CD4-positive, alpha-beta T cell treated with Interleukin-21 for 1 hour (primary cell): ENCODE results near the gene CD3E.

ENCODE experiments used
- DNase-seq: peaks from one replicate; pipeline ENCODE4 v3.0.0-alpha.2; 2020

CD3E gene

DNA sequence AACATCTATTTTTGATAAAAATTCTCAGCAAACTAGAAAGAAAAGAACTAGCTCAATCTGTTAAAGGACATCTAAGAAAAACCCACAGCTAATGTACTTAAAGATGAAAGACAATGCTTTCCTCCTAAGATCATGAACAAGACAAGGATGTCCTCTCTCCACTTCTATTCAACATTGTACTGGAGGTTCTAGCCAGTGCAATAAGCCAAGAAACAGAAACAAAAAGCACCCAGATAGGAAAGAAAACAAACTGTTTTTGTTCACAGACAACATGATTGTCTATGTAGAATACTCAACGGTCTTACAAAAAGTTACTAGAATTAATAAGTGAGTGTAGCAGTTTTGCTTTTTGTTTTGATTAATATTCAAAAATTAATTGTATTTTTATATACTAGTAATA lies 30.2 kb downstream of the CD3E start:
- DNase-seq: peak; percentile 60

GRCh38 chr11:118338637-118339061 lies 34.1 kb downstream of the CD3E start:
- DNase-seq: peak; percentile 93

GRCh38 chr11:118339281-118339961 lies 34.9 kb downstream of the CD3E start:
- peak; percentile 42 for DNase-seq

DNA sequence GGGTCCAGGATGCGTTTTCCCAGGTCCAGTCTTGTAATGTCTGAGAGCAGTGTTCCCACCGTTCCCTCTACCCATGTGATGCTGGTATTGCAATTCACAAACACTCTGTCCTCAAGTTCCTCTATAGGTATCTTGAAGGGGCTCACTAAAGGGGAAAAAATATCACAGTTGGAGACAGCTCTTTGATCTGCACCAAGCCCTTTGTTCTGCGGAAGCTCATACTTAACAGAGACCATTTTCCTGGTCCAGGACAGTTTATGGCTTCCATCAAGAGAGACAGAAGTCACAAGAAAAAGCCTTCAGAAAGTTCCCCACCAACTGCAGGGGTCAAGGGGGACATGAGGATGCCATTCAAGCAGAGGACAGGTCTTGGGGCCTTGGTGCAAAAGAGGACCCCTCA lies 35.9 kb downstream of the CD3E start:
- DNase-seq: no peak

DNA sequence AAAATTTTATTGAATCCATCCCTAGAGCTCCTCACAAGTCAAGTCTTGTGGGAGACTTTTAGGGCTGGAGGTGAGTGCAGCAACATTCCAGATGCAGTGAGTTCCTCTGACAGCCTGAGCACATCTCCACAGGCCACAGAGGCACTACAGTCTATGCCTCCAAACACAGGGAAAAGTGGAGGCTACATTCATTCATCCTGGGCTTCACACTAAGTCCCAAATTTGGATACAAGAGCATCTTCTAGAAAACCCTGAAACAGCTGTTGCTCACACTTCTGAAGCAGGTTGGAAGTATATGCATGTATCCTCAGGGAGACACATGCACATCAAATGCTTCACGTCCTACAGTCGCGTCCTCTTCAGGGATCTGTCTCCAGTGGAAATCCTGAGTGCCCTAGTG lies 36.7 kb downstream of the CD3E start:
- no peak for DNase-seq

DNA sequence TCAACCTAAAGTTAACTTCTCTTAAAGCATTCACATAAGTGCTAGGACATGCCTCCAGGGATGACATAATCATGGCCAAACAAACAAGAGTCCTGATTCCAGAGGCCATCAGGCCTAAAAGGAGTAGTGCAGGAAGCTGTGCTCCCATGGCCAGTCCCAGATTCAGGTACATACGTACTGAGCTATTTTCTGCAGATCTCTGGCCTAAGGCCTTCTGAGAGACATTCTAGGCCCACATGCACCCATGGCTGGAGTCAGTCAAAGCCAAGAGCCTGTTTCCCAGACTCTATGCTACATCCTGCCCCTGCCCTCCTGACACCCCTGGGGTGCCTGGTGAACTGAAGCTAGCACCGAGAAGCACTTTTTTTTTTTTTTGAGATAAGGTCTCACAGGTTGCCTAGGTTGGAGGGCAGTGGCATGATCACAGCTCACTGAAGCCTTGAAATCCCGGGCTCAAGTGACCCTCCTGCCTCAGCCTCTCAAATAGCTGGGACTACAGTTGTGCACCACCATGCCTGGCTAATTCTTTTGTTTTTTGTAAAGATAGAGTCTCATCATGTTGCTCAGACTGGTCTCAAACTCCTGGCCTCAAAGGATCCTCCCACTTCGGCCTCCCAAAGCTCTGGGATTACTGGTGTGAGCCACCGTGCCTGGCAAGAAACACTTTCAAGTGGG lies 37.4 kb downstream of the CD3E start:
- DNase-seq: peak; percentile 41

GRCh38 chr11:118342503-118343161 lies 38.1 kb downstream of the CD3E start, which contains the start of gene CD3D:
Gene CD3D, minus strand, starts transcription at chr11:118342705. Its CDS starts 98 bp downstream, at chr11:118342607.
- DNase-seq: peak; percentile 82

DNA sequence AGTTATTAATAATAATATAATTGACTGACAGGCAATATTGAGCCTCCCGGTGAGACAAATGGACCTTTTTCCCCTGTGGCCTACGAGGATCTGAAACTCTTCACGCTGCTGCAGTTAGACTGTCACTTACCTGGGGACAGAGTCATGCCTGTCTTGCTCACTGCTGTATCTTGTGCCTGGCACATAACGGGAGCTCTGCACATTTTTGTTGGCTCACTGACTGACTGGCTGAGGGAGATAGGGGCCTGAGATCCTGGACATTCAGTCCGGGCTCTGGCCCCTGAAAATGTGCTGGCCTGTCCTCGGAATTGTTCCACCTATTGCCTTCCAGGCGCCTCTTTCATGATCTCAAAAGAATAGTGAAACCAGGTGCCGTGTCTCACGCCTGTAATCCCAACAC lies 38.7 kb downstream of the CD3E start:
- DNase-seq: no peak

GRCh38 chr11:118343981-118344515 lies 39.5 kb downstream of the CD3E start, which contains the start of gene CD3G:
Gene CD3G, plus strand, starts transcription at chr11:118344344. Its CDS starts 80 bp downstream, at chr11:118344424.
- peak; percentile 78 for DNase-seq

GRCh38 chr11:118349475-118349874 lies 44.9 kb downstream of the CD3E start:
- no peak for DNase-seq

- peak; percentile 76 for DNase-seq
Measured at GRCh38 chr11:118353084-118353710, 48.7 kb downstream of the CD3E start.

DNA sequence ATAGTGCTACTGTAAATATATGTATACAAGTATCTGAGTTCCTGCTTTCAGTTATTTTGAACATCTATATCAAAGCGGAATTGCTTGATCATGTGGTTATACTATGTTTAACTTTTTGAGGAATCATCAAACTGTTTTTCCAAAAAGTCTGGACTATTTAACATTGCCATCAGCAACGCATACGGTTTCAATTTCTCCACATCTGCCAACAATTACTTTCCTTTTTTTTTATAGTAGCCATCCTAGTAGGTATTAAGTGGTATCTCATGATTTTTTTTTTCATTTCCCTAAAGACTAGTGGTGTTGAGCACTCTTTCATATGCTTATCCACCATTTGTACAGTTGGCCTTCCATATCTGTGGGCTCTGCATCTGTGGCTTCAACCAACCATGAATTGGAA lies 53.5 kb downstream of the CD3E start:
- DNase-seq: no peak

GRCh38 chr11:118359295-118359958 lies 54.9 kb downstream of the CD3E start, which contains the start of gene UBE4A:
Gene UBE4A, plus strand, starts transcription at chr11:118359600. Its CDS starts 5,481 bp downstream, at chr11:118365081.
- peak; percentile 98 for DNase-seq

DNA sequence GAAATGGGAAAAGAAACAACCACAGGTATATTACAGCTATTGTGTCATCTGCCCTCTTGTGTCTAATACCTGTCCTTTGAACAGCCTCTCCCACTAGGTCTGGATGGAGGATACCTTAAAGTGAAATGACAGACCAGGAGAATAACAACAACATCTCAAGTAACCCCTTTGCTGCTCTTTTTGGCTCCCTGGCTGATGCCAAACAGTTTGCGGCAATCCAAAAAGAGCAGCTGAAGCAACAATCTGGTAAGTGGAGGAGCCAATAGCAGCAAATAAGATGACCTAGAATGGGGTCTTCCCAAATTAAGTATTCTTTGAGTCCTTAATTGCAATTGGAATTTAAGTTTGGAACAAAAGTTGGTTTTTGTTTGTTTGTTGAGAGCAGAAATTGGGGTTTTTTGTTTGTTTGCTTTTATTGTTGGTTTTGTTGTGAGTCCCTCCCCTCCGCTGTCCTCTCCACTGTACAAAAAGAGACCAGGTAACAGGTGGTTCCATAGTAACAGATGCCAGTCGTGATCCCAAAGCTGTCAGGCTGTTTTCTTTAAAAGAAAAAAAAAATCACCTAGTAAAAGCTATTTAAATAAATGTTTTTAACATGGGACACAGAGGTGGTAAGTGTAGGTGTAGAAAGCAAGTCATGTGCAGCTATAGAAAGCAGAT lies 60.6 kb downstream of the CD3E start:
- no peak for DNase-seq
